GM12891 (cell line): Measurements from ENCODE around the gene TRIM59.

Experiments
- POLR2A ChIP-seq: IDR thresholded peaks from 2 replicates; pipeline ENCODE4 v1.6.1; 2011; ENCODE audit warnings: low read depth, low read length, control low read depth
- POLR2AphosphoS5 ChIP-seq: IDR thresholded peaks from 2 replicates; pipeline ENCODE4 v1.6.1; 2011; ENCODE audit warnings: low read depth, low read length, control low read depth
- POU2F2 ChIP-seq: IDR thresholded peaks from 2 replicates; pipeline ENCODE4 v1.6.1; 2011; ENCODE audit warnings: low read depth, mild to moderate bottlenecking, control low read depth, low read length, moderate library complexity
- TAF1 ChIP-seq: IDR thresholded peaks from 2 replicates; pipeline ENCODE4 v1.6.1; 2011; ENCODE audit warnings: low read depth, low read length, control low read depth

- TF ChIP-seq POLR2A (no peak), POLR2AphosphoS5 (no peak), TAF1 (no peak), POU2F2 (no peak)
Observed at GRCh38 chr3:160486459-160486869, 36.9 kb upstream of the TRIM59 start.
